Fibroblast of pulmonary artery (primary cell): ENCODE data around the gene LIN54.

Experiments
- DNase-seq: peaks from one replicate; pipeline ENCODE4 v3.0.0-alpha.2; 2010; ENCODE audit warnings: low read depth
- H3K4me3 ChIP-seq: replicated peaks from 2 replicates; pipeline ENCODE4 v1.5.1; 2011; ENCODE audit warnings: low read depth, mild to moderate bottlenecking, control low read depth, low read length, moderate library complexity
- CTCF ChIP-seq: IDR thresholded peaks from 2 replicates; pipeline ENCODE4 v1.5.1; 2011; ENCODE audit warnings: mild to moderate bottlenecking, control low read depth, low read length, inconsistent platforms; ENCODE audit errors: missing control alignments

LIN54 gene

DNA sequence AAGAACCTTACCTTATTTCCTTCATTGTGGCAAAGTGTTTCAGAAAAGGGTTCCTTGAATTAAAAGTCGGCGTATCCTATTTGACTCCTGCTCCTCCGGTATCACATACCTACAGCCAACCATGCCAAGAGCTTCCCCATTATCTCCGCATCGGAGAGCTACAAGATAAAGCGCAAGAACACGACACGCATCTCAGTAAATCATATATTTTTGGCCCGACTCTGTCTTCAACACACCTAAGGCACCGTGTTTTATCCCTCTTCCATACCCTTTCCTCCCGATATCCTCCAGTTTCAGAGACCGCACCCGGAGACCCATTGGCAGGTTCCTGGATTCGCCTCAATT, 110.6 kb downstream of the LIN54 start:
- no peak for TF ChIP-seq CTCF
- no peak for DNase-seq
- H3K4me3 ChIP-seq, result peak overlapping the region; percentile 83

GRCh38 chr4:82899374-82900065, 111.1 kb downstream of the LIN54 start:
- peak; percentile 30 for DNase-seq
- TF ChIP-seq CTCF, result no peak
- peak overlapping the region; percentile 83 for H3K4me3 ChIP-seq

GRCh38 chr4:82898322-82899243, 112.0 kb downstream of the LIN54 start:
- peak overlapping the region; percentile 83 for H3K4me3 ChIP-seq
- peak; percentile 91 for DNase-seq
- peak; percentile 31 for TF ChIP-seq CTCF

- no peak for DNase-seq
- no peak overlapping the region for H3K4me3 ChIP-seq
Measured at GRCh38 chr4:82896755-82897154, 113.9 kb downstream of the LIN54 start.

GRCh38 chr4:82893942-82894341, 116.7 kb downstream of the LIN54 start:
- H3K4me3 ChIP-seq, result no peak overlapping the region
- DNase-seq, result peak; percentile 52
- TF ChIP-seq CTCF, result no peak

More at GRCh38 chr4:82896755-82897154, 113.9 kb downstream of the LIN54 start:
- TF ChIP-seq CTCF, result no peak

GRCh38 chr4:82892467-82892802, 118.2 kb downstream of the LIN54 start:
- H3K4me3 ChIP-seq, result no peak overlapping the region
- no peak for DNase-seq
- TF ChIP-seq CTCF, result no peak
